Mammary epithelial cell (primary cell): ENCODE measurements around the gene ACOX3.

Experiments
- EZH2 ChIP-seq: IDR thresholded peaks from 2 replicates; pipeline ENCODE4 v1.6.1; 2012; ENCODE audit warnings: low read length, inconsistent platforms, borderline replicate concordance
- TF ChIP-seq, protein P1 (sequence below), 2 donors: IDR thresholded peaks in 1 of 2; conservative IDR thresholded peaks in 1 of 2; 2 replicates each; pipeline ENCODE4 v1.5.1; 2011 to 2012; ENCODE audit warnings: inconsistent platforms in 2 of 2, low read length in 2 of 2, mild to moderate bottlenecking in 2 of 2, control low read depth in 1 of 2, low read depth in 1 of 2; ENCODE audit not compliant: insufficient read depth in 1 of 2; ENCODE audit errors: extremely low read depth in 1 of 2

GRCh38 chr4:8417071-8417614 lies 23.4 kb downstream of the ACOX3 start:
- TF ChIP-seq, protein P1, sequence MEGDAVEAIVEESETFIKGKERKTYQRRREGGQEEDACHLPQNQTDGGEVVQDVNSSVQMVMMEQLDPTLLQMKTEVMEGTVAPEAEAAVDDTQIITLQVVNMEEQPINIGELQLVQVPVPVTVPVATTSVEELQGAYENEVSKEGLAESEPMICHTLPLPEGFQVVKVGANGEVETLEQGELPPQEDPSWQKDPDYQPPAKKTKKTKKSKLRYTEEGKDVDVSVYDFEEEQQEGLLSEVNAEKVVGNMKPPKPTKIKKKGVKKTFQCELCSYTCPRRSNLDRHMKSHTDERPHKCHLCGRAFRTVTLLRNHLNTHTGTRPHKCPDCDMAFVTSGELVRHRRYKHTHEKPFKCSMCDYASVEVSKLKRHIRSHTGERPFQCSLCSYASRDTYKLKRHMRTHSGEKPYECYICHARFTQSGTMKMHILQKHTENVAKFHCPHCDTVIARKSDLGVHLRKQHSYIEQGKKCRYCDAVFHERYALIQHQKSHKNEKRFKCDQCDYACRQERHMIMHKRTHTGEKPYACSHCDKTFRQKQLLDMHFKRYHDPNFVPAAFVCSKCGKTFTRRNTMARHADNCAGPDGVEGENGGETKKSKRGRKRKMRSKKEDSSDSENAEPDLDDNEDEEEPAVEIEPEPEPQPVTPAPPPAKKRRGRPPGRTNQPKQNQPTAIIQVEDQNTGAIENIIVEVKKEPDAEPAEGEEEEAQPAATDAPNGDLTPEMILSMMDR (conservative IDR thresholded peaks at IDR 0.05 in 1 of 2, IDR thresholded peaks at IDR 0.05 in 1 of 2; ENCODE audit: extremely low read depth in 1 of 2, insufficient read depth in 1 of 2, low read depth in 1 of 2, low read length in 2 of 2) = no peak
- TF ChIP-seq EZH2 = no peak
